H9 (cell line): Measurements from ENCODE around the gene LIMA1. TPM values are rescaled to one million over a fixed set of nuclear protein-coding genes. Genes with fewer than 3 reads are reported as not detected.

Source experiments
- DNase-seq: peaks from one replicate; pipeline ENCODE4 v3.0.0-alpha.2; 2017
- H2AFZ ChIP-seq: one replicate; pipeline ENCODE4 v1.6.1; 2013; ENCODE audit warnings: mild to moderate bottlenecking, low read length, control low read depth, moderate library complexity
- H2AK5ac ChIP-seq: 2 replicates; pipeline ENCODE4 v1.6.1; 2013; ENCODE audit warnings: low read length, control low read depth, mixed read lengths; ENCODE audit not compliant: insufficient read length
- H2BK120ac ChIP-seq: one replicate; pipeline ENCODE4 v1.6.1; 2013; ENCODE audit warnings: low read depth, mild to moderate bottlenecking, low read length, control low read depth, inconsistent platforms; ENCODE audit not compliant: poor library complexity, severe bottlenecking
- H2BK12ac ChIP-seq: 2 replicates; pipeline ENCODE4 v1.6.1; 2013; ENCODE audit warnings: low read length, control low read depth, mixed read lengths, low read depth; ENCODE audit not compliant: insufficient read length
- H2BK15ac ChIP-seq: 2 replicates; pipeline ENCODE4 v1.6.1; 2013; ENCODE audit warnings: low read depth, low read length, control low read depth
- H2BK20ac ChIP-seq: one replicate; pipeline ENCODE4 v1.6.1; 2013; ENCODE audit warnings: low read depth, mild to moderate bottlenecking, low read length, control low read depth, inconsistent platforms; ENCODE audit not compliant: poor library complexity, severe bottlenecking
- H2BK5ac ChIP-seq: 2 replicates; pipeline ENCODE4 v1.6.1; 2013; ENCODE audit warnings: low read length, control low read depth, mixed read lengths; ENCODE audit not compliant: insufficient read length
- H3K14ac ChIP-seq: 2 replicates; pipeline ENCODE4 v1.6.1; 2013; ENCODE audit warnings: low read length, control low read depth; ENCODE audit not compliant: insufficient read depth
- H3K18ac ChIP-seq: 2 replicates; pipeline ENCODE4 v1.6.1; 2013; ENCODE audit warnings: low read depth, mild to moderate bottlenecking, mixed read lengths, low read length, control low read depth; ENCODE audit not compliant: insufficient read length
- H3K23ac ChIP-seq: 2 replicates; pipeline ENCODE4 v1.6.1; 2013; ENCODE audit warnings: low read length, control low read depth, mixed read lengths, low read depth; ENCODE audit not compliant: insufficient read length
- H3K23me2 ChIP-seq: 2 replicates; pipeline ENCODE4 v1.6.1; 2013; ENCODE audit warnings: low read depth, mild to moderate bottlenecking, mixed read lengths, low read length, control low read depth; ENCODE audit not compliant: insufficient read length, poor library complexity, severe bottlenecking
- H3K27ac ChIP-seq: 2 replicates; pipeline ENCODE4 v1.5.1; 2013; ENCODE audit warnings: low read length, control low read depth, mixed read lengths, low read depth; ENCODE audit not compliant: insufficient read length
- H3K27me3 ChIP-seq: 2 replicates; pipeline ENCODE4 v1.6.1; 2013; ENCODE audit warnings: low read length, control low read depth, inconsistent platforms; ENCODE audit not compliant: insufficient read depth
- H3K4ac ChIP-seq: 2 replicates; pipeline ENCODE4 v1.6.1; 2013; ENCODE audit warnings: low read depth, mild to moderate bottlenecking, control low read depth, inconsistent platforms, low read length, moderate library complexity
- H3K4me1 ChIP-seq: 2 replicates; pipeline ENCODE4 v1.6.1; 2013; ENCODE audit warnings: low read length, control low read depth, inconsistent platforms; ENCODE audit not compliant: insufficient read depth
- H3K4me2 ChIP-seq: 2 replicates; pipeline ENCODE4 v1.6.1; 2013; ENCODE audit warnings: low read length, control low read depth, mixed read lengths; ENCODE audit not compliant: insufficient read length, insufficient read depth
- H3K56ac ChIP-seq: 2 replicates; pipeline ENCODE4 v1.6.1; 2013; ENCODE audit warnings: low read depth, mild to moderate bottlenecking, mixed read lengths, low read length, control low read depth; ENCODE audit not compliant: insufficient read length
- H3K79me1 ChIP-seq: 2 replicates; pipeline ENCODE4 v1.6.1; 2013; ENCODE audit warnings: low read depth, mild to moderate bottlenecking, moderate library complexity, low read length, control low read depth, inconsistent platforms; ENCODE audit not compliant: insufficient read depth, poor library complexity, severe bottlenecking
- H3K79me2 ChIP-seq: 2 replicates; pipeline ENCODE4 v1.6.1; 2013; ENCODE audit warnings: low read length, control low read depth, inconsistent platforms; ENCODE audit not compliant: insufficient read depth
- H3K9ac ChIP-seq: 2 replicates; pipeline ENCODE4 v1.6.1; 2013; ENCODE audit warnings: low read length, control low read depth, mixed read lengths; ENCODE audit not compliant: insufficient read length; ENCODE audit errors: extremely low read depth
- H3K9me3 ChIP-seq: one replicate; pipeline ENCODE4 v1.6.1; 2013; ENCODE audit warnings: low read depth, low read length, inconsistent platforms; ENCODE audit not compliant: control insufficient read depth
- H3T11ph ChIP-seq: one replicate; pipeline ENCODE4 v1.6.1; 2013; ENCODE audit warnings: mild to moderate bottlenecking, low read length, control low read depth, inconsistent platforms
- H4K20me1 ChIP-seq: one replicate; pipeline ENCODE4 v1.6.1; 2013; ENCODE audit not compliant: control insufficient read depth, insufficient read length, insufficient read depth
- H4K5ac ChIP-seq: 2 replicates; pipeline ENCODE4 v1.6.1; 2013; ENCODE audit warnings: low read depth, mild to moderate bottlenecking, mixed read lengths, low read length, control low read depth; ENCODE audit not compliant: insufficient read length
- H4K8ac ChIP-seq: replicated peaks from 2 replicates; pipeline ENCODE4 v1.6.1; 2013; ENCODE audit warnings: low read length, control low read depth, mixed read lengths, low read depth; ENCODE audit not compliant: insufficient read length
- H4K91ac ChIP-seq: 2 replicates; pipeline ENCODE4 v1.6.1; 2013; ENCODE audit warnings: low read depth, mild to moderate bottlenecking, moderate library complexity, mixed read lengths, low read length, control low read depth; ENCODE audit not compliant: insufficient read length
- H3K27ac Mint-ChIP-seq, 3 experiments: 2 replicates in 2 of 3; 3 replicates in 1 of 3; pipeline ENCODE4 v1.8.0; 2020 to 2021; ENCODE audit warnings: mixed read lengths in 3 of 3, mild to moderate bottlenecking in 1 of 3, moderate library complexity in 1 of 3
- H3K27me3 Mint-ChIP-seq: 2 replicates; pipeline ENCODE4 v1.8.0; 2021; ENCODE audit warnings: low read depth, mild to moderate bottlenecking, moderate library complexity, mixed read lengths
- H3K36me3 Mint-ChIP-seq, 3 experiments: 2 replicates in 2 of 3; 3 replicates in 1 of 3; pipeline ENCODE4 v1.8.0; 2020 to 2021; ENCODE audit warnings: low read depth in 3 of 3, mixed read lengths in 3 of 3; ENCODE audit not compliant: insufficient read depth in 1 of 3
- H3K4me1 Mint-ChIP-seq, 2 experiments: 2 replicates each; pipeline ENCODE4 v1.8.0; 2020; ENCODE audit warnings: mixed read lengths in 2 of 2
- H3K4me3 Mint-ChIP-seq, 2 experiments: 2 replicates in 1 of 2; 3 replicates in 1 of 2; pipeline ENCODE4 v1.8.0; 2020 to 2021; ENCODE audit warnings: mild to moderate bottlenecking in 2 of 2, mixed read lengths in 2 of 2, moderate library complexity in 1 of 2
- H3K9me3 Mint-ChIP-seq, 2 experiments: 2 replicates in 1 of 2; 3 replicates in 1 of 2; pipeline ENCODE4 v1.8.0; 2020; ENCODE audit warnings: mild to moderate bottlenecking in 2 of 2, mixed read lengths in 2 of 2, moderate library complexity in 1 of 2
- WGBS: extraction: QIAGEN DNeasy Blood & Tissue Kit; methylation state at CpG from one replicate; pipeline ENCODE4 v1.1.7; 2013; ENCODE audit warnings: missing lambda C conversion rate, low lambda C conversion rate, mixed read lengths; ENCODE audit not compliant: insufficient read length; ENCODE audit errors: extremely low coverage; 5-methylcytosine and 5-hydroxymethylcytosine counted together
- total RNA-seq: library from RNA; stranded (reverse); gene quantifications from 2 replicates; pipeline ENCODE4 v1.2.1, GENCODE V29; 2021
- TF ChIP-seq, protein P1 (sequence below): fragments of 200-600 bp; sonication (generic); conservative IDR thresholded peaks from 3 replicates; pipeline ENCODE4 v1.8.0; 2021; ENCODE audit warnings: antibody characterized with exemption, mild to moderate bottlenecking

The LIMA1 gene
- total RNA-seq, 1 experiment from 2014 or later: 40.8 TPM

- H3T11ph ChIP-seq: no peak within 1 kb of the TSS
- Mint-ChIP-seq H3K4me3 (peak within 1 kb of the TSS; percentile 91 to 98), H3K4me1 (peaks cover 22 to 24% of the 10 kb centered on the region in 2 experiments), H3K36me3 (peaks cover 9 to 19% (median 14%) of the 10 kb centered on the region in 3 experiments), H3K27ac (peak within 1 kb of the TSS; percentile 98 to 99 (median 99)), H3K9me3 (peaks cover 6 to 9% of the 10 kb centered on the region in 2 experiments), H3K27me3 (no peaks in the 10 kb centered on the region)
- no peak within 1 kb of the TSS for H2BK15ac ChIP-seq
- no peak within 1 kb of the TSS for H4K8ac ChIP-seq
- no peak within 1 kb of the TSS for H2BK120ac ChIP-seq
- peak within 1 kb of the TSS; percentile 97 for H3K18ac ChIP-seq
- H3K9ac ChIP-seq: peak within 1 kb of the TSS; percentile 84
- no peaks in the 10 kb centered on the region for H3K9me3 ChIP-seq
- H3K23me2 ChIP-seq: peaks cover 6% of the 10 kb centered on the region
- H2AFZ ChIP-seq: no peak within 1 kb of the TSS
- H3K79me1 ChIP-seq: no peaks in the 10 kb centered on the region
- no peaks in the 10 kb centered on the region for H3K27me3 ChIP-seq
- no peak within 1 kb of the TSS for H3K56ac ChIP-seq
- no peak within 1 kb of the TSS for H3K4ac ChIP-seq
- no peak within 1 kb of the TSS for H2BK12ac ChIP-seq
- TF ChIP-seq, protein P1, sequence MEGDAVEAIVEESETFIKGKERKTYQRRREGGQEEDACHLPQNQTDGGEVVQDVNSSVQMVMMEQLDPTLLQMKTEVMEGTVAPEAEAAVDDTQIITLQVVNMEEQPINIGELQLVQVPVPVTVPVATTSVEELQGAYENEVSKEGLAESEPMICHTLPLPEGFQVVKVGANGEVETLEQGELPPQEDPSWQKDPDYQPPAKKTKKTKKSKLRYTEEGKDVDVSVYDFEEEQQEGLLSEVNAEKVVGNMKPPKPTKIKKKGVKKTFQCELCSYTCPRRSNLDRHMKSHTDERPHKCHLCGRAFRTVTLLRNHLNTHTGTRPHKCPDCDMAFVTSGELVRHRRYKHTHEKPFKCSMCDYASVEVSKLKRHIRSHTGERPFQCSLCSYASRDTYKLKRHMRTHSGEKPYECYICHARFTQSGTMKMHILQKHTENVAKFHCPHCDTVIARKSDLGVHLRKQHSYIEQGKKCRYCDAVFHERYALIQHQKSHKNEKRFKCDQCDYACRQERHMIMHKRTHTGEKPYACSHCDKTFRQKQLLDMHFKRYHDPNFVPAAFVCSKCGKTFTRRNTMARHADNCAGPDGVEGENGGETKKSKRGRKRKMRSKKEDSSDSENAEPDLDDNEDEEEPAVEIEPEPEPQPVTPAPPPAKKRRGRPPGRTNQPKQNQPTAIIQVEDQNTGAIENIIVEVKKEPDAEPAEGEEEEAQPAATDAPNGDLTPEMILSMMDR: peak; percentile 42; the same call in 2 of the 3 replicates
- peak within 1 kb of the TSS; percentile 34 for H4K5ac ChIP-seq
- H2BK20ac ChIP-seq: no peak within 1 kb of the TSS
- H3K79me2 ChIP-seq: peaks cover 13% of the 10 kb centered on the region; the same call in 1 of the 2 replicates
- peak within 1 kb of the TSS; percentile 97 for H3K4me2 ChIP-seq
- no peak within 1 kb of the TSS for H4K91ac ChIP-seq
- no peak within 1 kb of the TSS for H2BK5ac ChIP-seq
- WGBS: no CpG with 5 or more reads among the region's 70 CpGs
- peak; percentile 100 for DNase-seq
- H3K23ac ChIP-seq: no peak within 1 kb of the TSS
- no peaks in the 10 kb centered on the region for H3K4me1 ChIP-seq
- H4K20me1 ChIP-seq: no peaks in the 10 kb centered on the region
- H3K27ac ChIP-seq: peak within 1 kb of the TSS; percentile 59
- H3K14ac ChIP-seq: peak within 1 kb of the TSS; percentile 83
- no peak within 1 kb of the TSS for H2AK5ac ChIP-seq
Observed at GRCh38 chr12:50167049-50167828, 116.1 kb downstream of the LIMA1 start, which contains the start of gene CERS5. Gene CERS5, minus strand, starts transcription at chr12:50167369. Its CDS starts 72 bp downstream, at chr12:50167297.
